ENCODE data around the gene KCNMA1.
A peak's percentile ranks its signal among the peaks of the same experiment; 100 is the strongest.

KCNMA1 gene

GRCh38 chr10:77253556-77254064 lies 384.0 kb downstream of the KCNMA1 start:
- DNase-seq (ENCODE audit: low read depth): no peak
- TF ChIP-seq CTCF (IDR thresholded peaks at IDR 0.05; ENCODE audit: control insufficient read depth, extremely low read depth, insufficient read depth): no peak
- no peak overlapping the region for H3K4me3 ChIP-seq (ENCODE audit: low read depth, low read length)

DNA sequence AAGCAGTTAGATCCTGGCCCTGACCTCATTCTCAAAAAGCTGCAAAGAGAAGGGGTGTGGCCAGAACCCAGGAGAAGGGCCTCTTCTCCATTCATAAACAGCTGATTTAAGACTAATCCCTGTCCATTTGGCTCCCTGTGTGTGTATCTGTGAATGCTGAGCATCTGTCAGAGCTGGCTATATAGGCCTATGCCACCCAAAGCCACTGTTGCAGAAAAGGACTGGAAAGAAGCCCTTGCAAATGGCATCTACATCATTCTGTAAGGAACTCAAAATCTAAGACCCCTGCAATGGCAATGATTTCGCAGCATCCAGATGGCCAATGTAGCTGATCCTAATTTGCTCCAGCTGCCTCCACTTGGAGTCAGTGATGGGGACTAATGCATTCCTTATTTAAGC lies 384.5 kb downstream of the KCNMA1 start:
- no peak overlapping the region for H3K4me3 ChIP-seq (ENCODE audit: low read depth, low read length)
- no peak for DNase-seq (ENCODE audit: low read depth)
- no peak for TF ChIP-seq CTCF (IDR thresholded peaks at IDR 0.05; ENCODE audit: control insufficient read depth, extremely low read depth, insufficient read depth)

GRCh38 chr10:77252380-77253146 lies 385.0 kb downstream of the KCNMA1 start:
- DNase-seq (ENCODE audit: low read depth): no peak
- TF ChIP-seq CTCF (IDR thresholded peaks at IDR 0.05; ENCODE audit: control insufficient read depth, extremely low read depth, insufficient read depth): no peak
- H3K4me3 ChIP-seq (ENCODE audit: low read depth, low read length): no peak overlapping the region

DNA sequence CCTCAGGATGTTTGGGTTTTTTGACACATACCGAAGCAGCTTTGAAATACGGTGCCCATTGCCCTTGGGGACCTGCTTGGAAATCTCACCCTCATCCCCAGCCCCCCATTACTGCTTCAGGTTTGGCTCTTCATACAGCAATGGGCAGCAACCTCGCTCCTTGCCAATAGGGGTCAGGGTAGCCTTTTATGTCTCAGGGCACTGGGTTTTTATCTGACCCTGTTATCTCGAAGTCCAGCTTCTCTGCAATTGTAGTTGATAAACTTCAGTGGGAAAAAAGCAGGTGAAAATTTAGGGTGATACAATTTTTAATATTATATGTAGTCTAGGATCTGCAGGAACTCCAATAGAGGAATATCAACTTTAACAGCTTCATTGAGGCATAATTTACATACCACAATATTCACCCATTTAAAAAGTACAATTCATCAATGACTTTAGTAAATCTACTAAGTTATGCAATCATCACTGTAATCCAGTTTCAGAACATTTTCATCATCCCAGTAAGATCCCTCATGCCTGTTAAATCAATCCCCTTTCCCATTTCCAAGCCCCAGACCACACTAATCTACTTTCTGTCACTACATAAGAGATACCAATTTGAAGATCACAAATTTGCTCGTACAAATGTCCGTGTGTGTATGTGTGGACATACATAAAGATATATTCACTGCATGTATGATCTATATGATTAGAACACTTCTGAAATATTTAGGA lies 386.2 kb downstream of the KCNMA1 start:
- DNase-seq (ENCODE audit: low read depth): peak; percentile 44
- peak; percentile 92 for TF ChIP-seq CTCF (IDR thresholded peaks at IDR 0.05; ENCODE audit: control insufficient read depth, extremely low read depth, insufficient read depth)
- no peak overlapping the region for H3K4me3 ChIP-seq (ENCODE audit: low read depth, low read length)

GRCh38 chr10:77249901-77250459 lies 387.6 kb downstream of the KCNMA1 start:
- no peak overlapping the region for H3K4me3 ChIP-seq (ENCODE audit: low read depth, low read length)
- no peak for DNase-seq (ENCODE audit: low read depth)
- TF ChIP-seq CTCF (IDR thresholded peaks at IDR 0.05; ENCODE audit: control insufficient read depth, extremely low read depth, insufficient read depth): no peak

DNA sequence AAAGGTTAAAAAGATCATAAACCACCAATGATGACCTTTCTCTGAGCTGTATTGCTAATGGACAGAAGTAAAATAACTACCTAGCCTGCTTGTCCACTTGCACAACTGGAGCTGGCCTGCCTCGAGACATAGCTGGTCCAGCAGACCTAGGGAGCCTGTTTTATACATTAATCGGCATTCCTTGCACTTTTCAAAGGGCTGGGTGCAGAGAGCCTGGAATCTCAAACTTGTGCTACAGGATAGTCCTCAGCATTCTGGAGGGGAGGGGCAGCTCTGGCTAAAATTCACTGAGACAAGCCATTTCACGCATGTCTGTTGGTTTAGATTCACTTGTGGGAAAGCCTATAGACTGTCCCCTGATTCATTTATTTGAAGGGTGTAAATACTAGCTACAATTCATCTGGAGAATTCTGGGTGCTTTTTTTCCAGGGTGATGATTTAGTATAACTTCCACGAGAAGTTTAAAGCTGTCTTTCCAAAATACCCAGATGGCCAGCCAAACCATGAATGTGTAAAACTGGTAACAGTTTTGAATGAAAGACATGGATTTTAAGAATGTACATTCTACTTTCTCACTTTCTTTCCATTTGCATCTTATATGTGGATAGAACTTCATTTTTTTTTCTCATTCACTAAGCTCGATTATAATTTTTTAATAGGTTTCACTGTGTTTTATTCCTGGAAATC lies 389.4 kb downstream of the KCNMA1 start:
- no peak for DNase-seq (ENCODE audit: low read depth)
- no peak overlapping the region for H3K4me3 ChIP-seq (ENCODE audit: low read depth, low read length)
- no peak for TF ChIP-seq CTCF (IDR thresholded peaks at IDR 0.05; ENCODE audit: control insufficient read depth, extremely low read depth, insufficient read depth)

Measured in LNCaP clone FGC (cell line).